Heart right ventricle (tissue), 16 donors: Measurements from ENCODE around the gene HCN3. TPM values are rescaled to one million over a fixed set of nuclear protein-coding genes. Genes with fewer than 3 reads are reported as not detected.

ENCODE experiments used
- ATAC-seq, 8 donors: fragments of 200-7000 bp; cut with Tn5 transposase; one replicate each; pipeline ENCODE4 v1.9.1; 2020; ENCODE audit warnings: mild to moderate bottlenecking in 8 of 8, moderate library complexity in 8 of 8, moderate number of reproducible peaks in 1 of 8
- DNase-seq, 2 donors: peaks; one replicate each; pipeline ENCODE4 v3.0.0-alpha.2; 2020
- H3K27ac ChIP-seq, 10 donors: fragments of 200-600 bp; sonication (generic) in 2 of 10; one replicate each; pipeline versions ENCODE4 v1.5.0 to v1.8.0; 2020 to 2022; ENCODE audit warnings: mild to moderate bottlenecking in 3 of 10
- H3K27me3 ChIP-seq, 7 donors: fragments of 200-600 bp; one replicate each; pipeline ENCODE4 v1.8.0; 2021 to 2022; ENCODE audit warnings: mild to moderate bottlenecking in 2 of 7
- H3K36me3 ChIP-seq, 9 donors: fragments of 200-600 bp; sonication (generic) in 1 of 9; one replicate each; pipeline versions ENCODE4 v1.5.0 to v1.8.0; 2020 to 2022; ENCODE audit warnings: mild to moderate bottlenecking in 2 of 9
- H3K4me1 ChIP-seq, 9 donors: fragments of 200-600 bp; sonication (generic) in 1 of 9; one replicate each; pipeline versions ENCODE4 v1.5.0 to v1.8.0; 2020 to 2022; ENCODE audit warnings: mild to moderate bottlenecking in 4 of 9
- H3K4me3 ChIP-seq, 10 donors: fragments of 200-600 bp; sonication (generic) in 2 of 10; one replicate each; pipeline versions ENCODE4 v1.5.0 to v1.8.0; 2020 to 2022; ENCODE audit warnings: mild to moderate bottlenecking in 7 of 10, moderate library complexity in 2 of 10
- H3K9me3 ChIP-seq, 11 donors: fragments of 200-600 bp in 10 of 11; sonication (generic) in 2 of 11; one replicate each; pipeline versions ENCODE4 v1.5.0 to v1.8.0; 2013 to 2022; ENCODE audit warnings: mild to moderate bottlenecking in 2 of 11, control low read depth in 1 of 11, moderate library complexity in 1 of 11
- CTCF ChIP-seq, 9 donors: fragments of 200-600 bp; sonication (generic) in 2 of 9; IDR thresholded peaks; one replicate each; pipeline versions ENCODE4 v1.5.0 to v1.8.0; 2021 to 2022; ENCODE audit warnings: antibody characterized with exemption in 9 of 9, mild to moderate bottlenecking in 5 of 9, moderate library complexity in 1 of 9
- WGBS, 2 donors: extraction: QIAGEN DNeasy Blood & Tissue Kit; methylation state at CpG; one replicate each; pipeline ENCODE4 v1.1.7; 2013; ENCODE audit warnings: inconsistent platforms in 1 of 2; 5-methylcytosine and 5-hydroxymethylcytosine counted together
- intact Hi-C, 10 donors: fragments of 100-400 bp; cut with DNase I; formaldehyde crosslinking; loops; one replicate each; pipeline versions ENCODE4 v1.11.1 to v1.14.2; 2022
- polyA plus RNA-seq, 2 donors: library from polyadenylated mRNA; stranded (reverse); fragments of 200-250 nt; gene quantifications; one replicate each; pipeline ENCODE4 v1.2.3, GENCODE V29; 2013
- total RNA-seq, 10 donors: library from RNA; stranded (reverse); fragmentation: NEBNext Ultra II Directional in 3 of 10; extraction: Animal tissue kit (Norgen Biotek cat#: 25700) in 3 of 10; gene quantifications; one replicate each; pipeline versions ENCODE4 v1.2.1 to v1.2.4, GENCODE V29; 2021 to 2023
- donor health status: Arrhythmogenic right ventricular cardiomyopathy.
- donor health status: ischemic (EF 13 %, LVEDD 7.1; RV severe dilation, severe dysfunction).
- donor health status: healthy with polysubstance abuse.
- donor health status: DM: no; HTN: yes; CAD: no.
- donor health status: DM: no; HTN: no; CAD: no.
- donor health status: ischemic (EF 25% LVEDD 6.9; RV normal size, moderate dysfunction).
- donor health status: ischemic (EF 25% LVEDD 5.7; RV mildly dilated, moderate dysfunction).
- donor health status: healthy.
- donor health status: DM: yes; HTN: yes; CAD: no.
- donor health status: Ischemic cardiomyopathy.
- donor health status: ischemic (EF 35%, LVEDD 5.7; RV mildly dilated, moderate dysfunction).
- donor health status: nonischemic (EF 11% LVEDD 7.7; RV severe dilation, severe dysfunction).
- donor health status: DM: yes; HTN: yes; CAD: no.
- donor health status: PGD.
- donor health status: ischemic (EF 29% LVEDD 5.4; RV normal size, mild dysfunction).
- donor health status: nonischemic (EF 23%, LVEDD 6.1; RV moderate dilation, normal function).

Gene HCN3
- total and polyA plus RNA-seq, 12 donors: 0.68 to 3.2 (median 1.0) TPM

- no peak for TF ChIP-seq CTCF (IDR thresholded peaks at IDR 0.05)
- 86 to 87% methylated on average over 11 of the region's 11 CpGs for WGBS, 2 donors
- no peaks in the 10 kb centered on the region for H3K27me3 ChIP-seq
- ATAC-seq (no peak), DNase-seq (no peak)
- H3K9me3 ChIP-seq: no peaks in the 10 kb centered on the region
- peak overlapping the region in 7 of 10 donors; percentile 78 to 93 (median 89) for H3K27ac ChIP-seq
- intact Hi-C loops: no loop called here
- peaks cover 3 to 42% (median 23%) of the 10 kb centered on the region in 9 donors for H3K4me1 ChIP-seq
- H3K4me3 ChIP-seq: no peak overlapping the region
- peaks cover 0 to 80% (median 59%) of the 10 kb centered on the region in 9 donors for H3K36me3 ChIP-seq
Observed at GRCh38 chr1:155263067-155263466, 14.2 kb upstream of the HCN3 start.

GRCh38 chr1:155266553-155266952 lies 10.7 kb upstream of the HCN3 start:
- 77 to 81% methylated on average over 6 of the region's 6 CpGs for WGBS, 2 donors
- intact Hi-C loops: no loop called here
- ATAC-seq (no peak), DNase-seq (no peak)
- Histone ChIP-seq H3K36me3 (peaks cover 0 to 89% (median 72%) of the 10 kb centered on the region in 9 donors), H3K27me3 (no peaks in the 10 kb centered on the region), H3K4me3 (no peak overlapping the region), H3K4me1 (peaks cover 3 to 37% (median 16%) of the 10 kb centered on the region in 9 donors), H3K27ac (peak overlapping the region in 3 of 10 donors; percentile 48 to 59 (median 49)), H3K9me3 (no peaks in the 10 kb centered on the region)
- TF ChIP-seq CTCF (IDR thresholded peaks at IDR 0.05): no peak

GRCh38 chr1:155267373-155267772 lies 9.9 kb upstream of the HCN3 start:
- H3K36me3 ChIP-seq: peaks cover 0 to 92% (median 72%) of the 10 kb centered on the region in 9 donors
- WGBS, 2 donors: 65 to 82% methylated on average over 2 of the region's 2 CpGs
- H3K27ac ChIP-seq: peak overlapping the region in 6 of 10 donors; percentile 24 to 64 (median 53)
- peaks cover 8 to 43% (median 23%) of the 10 kb centered on the region in 9 donors for H3K4me1 ChIP-seq
- ATAC-seq (peak in 3 of 8 donors; percentile 26 to 67 (median 51)), DNase-seq (no peak)
- H3K27me3 ChIP-seq: no peaks in the 10 kb centered on the region
- no peak overlapping the region for H3K4me3 ChIP-seq
- H3K9me3 ChIP-seq: no peaks in the 10 kb centered on the region
- intact Hi-C loops: no loop called here
- no peak for TF ChIP-seq CTCF (IDR thresholded peaks at IDR 0.05)

GRCh38 chr1:155268630-155269029 lies 8.6 kb upstream of the HCN3 start:
- Histone ChIP-seq H3K4me1 (peaks cover 5 to 41% (median 23%) of the 10 kb centered on the region in 9 donors), H3K4me3 (no peak overlapping the region), H3K36me3 (peaks cover 0 to 84% (median 65%) of the 10 kb centered on the region in 9 donors), H3K27me3 (no peaks in the 10 kb centered on the region), H3K27ac (no peak overlapping the region), H3K9me3 (no peaks in the 10 kb centered on the region)
- no peak for TF ChIP-seq CTCF (IDR thresholded peaks at IDR 0.05)
- intact Hi-C loops: no loop called here
- DNase-seq (no peak), ATAC-seq (no peak)
- 88 to 93% methylated on average over 21 of the region's 21 CpGs for WGBS, 2 donors
